Fibroblast of skin of abdomen (primary cell): ENCODE data around the gene MRPL23. TPM values are rescaled to one million over a fixed set of nuclear protein-coding genes. Genes with fewer than 3 reads are reported as not detected.

ENCODE experiments used
- DNase-seq: peaks from one replicate; pipeline ENCODE4 v3.0.0-alpha.2; 2013
- polyA plus RNA-seq, 2 experiments: library from polyadenylated mRNA; unstranded; fragments of 120-200 nt; gene quantifications; one replicate each; pipeline ENCODE4 v1.2.1, GENCODE V29; 2013; ENCODE audit not compliant: insufficient read length in 2 of 2

MRPL23 gene
- polyA plus RNA-seq (2013, experiment 1 of 2; ENCODE audit: insufficient read length): 59.2 TPM
- 57.4 TPM for polyA plus RNA-seq (2013, experiment 2 of 2; ENCODE audit: insufficient read length)

- DNase-seq: no peak
Measured at GRCh38 chr11:1946812-1947484, at the start of gene MRPL23. Gene MRPL23, plus strand, starts transcription at chr11:1947332. Its CDS starts 31 bp downstream, at chr11:1947363.

- no peak for DNase-seq
Measured at GRCh38 chr11:1899090-1899489, 48.0 kb upstream of the MRPL23 start.

GRCh38 chr11:1899686-1900085, 47.4 kb upstream of the MRPL23 start:
- no peak for DNase-seq

- no peak for DNase-seq
Measured at GRCh38 chr11:1906181-1906580, 41.0 kb upstream of the MRPL23 start.

DNA sequence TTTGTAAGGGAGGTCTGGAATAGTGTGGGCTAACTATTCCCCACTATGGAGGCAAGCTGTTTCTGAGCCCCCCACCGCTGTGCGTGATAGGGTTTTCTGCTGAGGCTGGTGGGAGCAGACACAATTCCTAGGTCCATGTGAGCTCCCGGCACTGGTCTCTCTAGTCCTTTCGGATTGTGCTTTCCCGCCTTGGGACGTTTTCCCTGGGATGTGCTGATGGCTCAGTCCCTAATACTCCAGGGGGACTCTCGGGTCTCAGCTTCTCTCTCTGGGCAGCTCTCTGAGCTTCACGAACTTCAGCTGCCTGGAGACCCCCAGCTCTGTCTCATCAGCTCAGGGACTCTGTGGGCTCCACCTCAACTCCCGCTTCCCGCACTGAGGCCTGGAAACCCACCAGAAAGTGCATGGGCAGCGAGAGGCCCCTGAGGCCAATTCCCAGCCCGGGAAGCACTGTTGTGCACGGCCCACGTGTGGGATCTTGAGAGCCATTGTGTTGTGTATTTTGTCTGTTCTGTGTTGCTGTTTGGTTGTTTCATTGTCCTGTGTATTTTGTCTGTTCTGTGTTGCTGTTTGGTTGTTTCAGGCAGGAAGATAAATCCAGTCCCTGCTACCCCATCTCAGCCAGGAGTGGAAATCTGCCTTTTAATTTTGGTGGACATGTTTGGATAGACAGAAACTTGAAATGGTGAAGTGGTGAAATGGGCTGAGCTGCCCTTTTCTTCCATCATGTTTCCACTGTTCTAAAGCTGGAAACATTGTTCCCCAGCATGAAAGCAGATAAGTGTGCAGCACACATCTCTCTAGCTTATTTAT, 40.3 kb upstream of the MRPL23 start:
- DNase-seq: no peak

DNA sequence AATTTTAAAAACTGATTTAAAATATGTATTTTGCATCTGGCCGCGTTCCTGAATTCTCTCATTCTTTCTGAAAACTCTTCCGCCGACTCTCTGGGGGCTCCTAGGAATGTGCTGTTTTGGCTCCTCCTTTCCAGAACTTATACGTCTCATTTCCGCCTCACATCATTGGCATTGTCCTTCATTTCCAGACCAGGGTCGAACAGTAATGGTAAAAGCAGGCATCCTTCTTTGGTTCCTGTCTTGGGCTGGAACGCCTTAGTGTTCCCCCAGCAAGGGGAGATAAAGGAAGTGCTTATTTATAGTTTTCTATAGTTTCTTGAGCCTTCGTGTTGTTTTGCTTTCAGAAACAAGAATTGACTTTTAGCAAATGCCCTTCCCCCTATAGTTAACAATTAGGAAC, 38.5 kb upstream of the MRPL23 start:
- DNase-seq: peak; percentile 66

DNA sequence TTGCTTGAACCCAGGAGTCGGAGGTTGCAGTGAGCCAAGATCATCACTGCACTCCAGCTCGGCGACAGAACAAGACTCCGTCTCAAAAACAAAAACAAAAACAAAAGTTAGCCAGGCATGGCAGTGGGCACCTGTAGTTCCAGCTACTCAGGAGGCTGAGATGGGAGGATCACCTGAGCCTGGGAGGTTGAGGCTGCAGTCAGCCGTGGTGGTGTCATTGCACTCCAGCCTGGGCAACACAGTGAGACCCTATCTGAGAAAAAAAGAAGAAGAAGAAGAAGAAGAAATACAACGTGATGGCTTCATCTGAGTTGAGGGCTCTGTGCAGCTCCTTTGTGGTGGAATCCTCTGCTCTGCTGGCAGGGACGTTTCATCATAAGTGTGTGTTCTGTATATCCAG, 37.6 kb upstream of the MRPL23 start:
- DNase-seq: no peak

- DNase-seq: no peak
Measured at GRCh38 chr11:1912289-1912878, 34.7 kb upstream of the MRPL23 start.

- DNase-seq: no peak
Measured at GRCh38 chr11:1913271-1914060, 33.7 kb upstream of the MRPL23 start.

GRCh38 chr11:1915795-1916131, 31.4 kb upstream of the MRPL23 start:
- no peak for DNase-seq

- no peak for DNase-seq
Measured at GRCh38 chr11:1916132-1916985, 30.8 kb upstream of the MRPL23 start.

DNA sequence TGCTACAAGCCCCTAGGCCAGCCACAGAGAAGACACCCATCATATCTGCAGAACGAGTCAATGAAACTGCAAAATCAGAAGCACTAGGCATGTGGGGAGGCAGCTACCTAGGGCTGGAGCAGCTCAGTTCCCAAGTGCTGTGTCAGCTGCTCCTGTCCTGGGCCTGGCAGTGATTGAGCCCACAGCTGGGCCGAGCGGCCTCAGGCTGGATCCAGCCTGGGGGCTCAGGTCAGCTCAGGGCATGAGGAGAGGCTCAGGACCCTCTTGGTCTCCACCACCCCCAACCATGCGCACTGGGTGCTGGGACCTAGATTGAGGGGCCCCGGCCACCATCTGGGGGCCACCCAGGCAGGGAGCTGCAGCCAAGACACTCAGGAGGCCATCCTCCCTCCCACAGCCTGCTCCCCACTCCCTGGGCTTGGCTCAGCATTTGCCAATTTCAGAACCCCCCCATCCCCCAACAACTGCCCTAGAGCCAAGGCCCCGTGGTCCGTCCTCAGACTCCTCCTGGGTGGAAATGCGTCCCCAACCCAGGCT, 30.1 kb upstream of the MRPL23 start:
- DNase-seq: no peak

DNA sequence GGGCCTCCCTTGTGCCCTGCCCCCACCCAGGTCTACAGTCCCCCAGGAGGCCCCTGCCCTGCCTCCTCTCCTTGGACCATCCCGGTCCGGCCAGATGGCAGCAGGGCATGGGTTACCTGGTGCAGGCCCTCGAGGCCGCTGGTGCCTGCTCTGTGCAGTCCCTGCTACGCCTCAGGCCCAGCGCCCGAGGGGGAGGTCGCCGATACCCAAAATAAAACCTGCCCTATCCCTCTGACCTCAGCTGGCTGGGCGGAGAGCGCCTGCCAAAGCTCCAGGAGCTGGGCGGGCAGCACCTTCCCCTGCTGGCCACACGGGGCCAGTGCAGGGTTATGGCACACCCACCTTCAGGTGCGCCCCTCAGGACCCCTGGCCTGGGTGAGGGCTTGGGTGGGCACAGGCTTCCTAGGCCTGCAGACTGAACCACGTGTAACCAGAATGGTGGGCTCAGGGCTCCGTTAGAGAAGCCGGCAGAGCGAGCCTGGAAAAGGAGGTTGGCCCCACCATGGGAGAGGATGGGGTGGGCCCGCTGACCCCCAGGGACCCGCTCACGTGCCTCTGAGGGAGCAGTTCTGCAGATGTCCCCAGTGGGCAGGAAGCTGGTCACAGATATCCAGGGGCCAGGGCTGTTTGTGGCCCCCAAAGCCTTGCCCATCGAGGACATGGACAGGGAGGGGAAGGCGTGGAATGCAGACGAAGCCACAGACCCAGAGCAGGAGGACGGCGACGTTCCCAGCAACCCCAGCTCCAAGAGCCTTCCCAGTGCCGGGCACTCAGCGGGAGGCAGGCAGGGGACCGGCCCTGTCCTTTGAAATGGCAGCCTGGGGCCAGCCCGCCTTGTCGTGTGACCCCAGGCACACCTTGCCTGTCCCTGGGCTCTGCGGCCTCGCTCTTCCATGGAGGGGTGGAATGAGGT, 29.4 kb upstream of the MRPL23 start:
- DNase-seq: no peak

DNA sequence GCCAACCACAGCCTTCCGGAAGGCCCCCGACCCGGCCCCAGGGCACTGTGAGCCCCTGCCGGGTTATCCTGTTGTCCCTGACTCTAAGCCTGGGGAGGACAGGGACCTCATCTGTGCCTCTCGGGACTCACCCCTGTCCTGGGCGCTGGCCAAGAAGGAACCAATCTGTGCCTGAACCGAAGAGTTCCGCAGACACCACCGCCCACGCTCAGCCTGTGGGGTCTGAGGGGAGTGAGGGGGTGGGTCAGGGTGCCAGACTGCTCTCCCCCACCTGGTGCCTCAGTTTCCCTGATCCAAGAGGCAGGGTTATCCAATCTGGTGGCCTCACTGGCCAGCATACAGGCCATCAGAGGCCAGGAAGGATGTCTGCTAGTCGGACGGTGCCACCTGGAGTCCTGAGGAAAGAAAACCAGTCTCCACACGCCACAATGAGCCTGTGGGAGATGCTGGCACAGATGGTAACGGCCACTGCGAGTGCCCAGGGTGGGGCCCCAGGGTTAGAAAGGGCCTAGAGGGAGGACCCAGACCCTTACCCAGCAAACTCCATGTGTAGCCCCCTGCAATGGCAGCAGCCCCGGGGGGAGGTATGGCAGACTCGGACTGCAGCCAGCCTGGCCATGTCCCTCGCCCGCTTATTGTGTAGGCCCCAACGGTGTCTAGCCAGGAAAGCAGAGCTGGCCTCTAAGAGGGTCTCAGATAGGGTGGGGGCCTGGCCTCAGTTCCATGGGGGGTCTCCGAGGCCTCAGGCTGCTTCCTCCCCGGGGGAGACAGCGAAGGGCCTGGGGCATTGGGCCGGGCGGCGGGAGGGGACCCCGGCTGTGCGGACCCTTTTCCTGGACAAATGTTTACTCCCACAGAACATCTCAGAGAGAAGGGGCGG, 28.5 kb upstream of the MRPL23 start:
- no peak for DNase-seq

GRCh38 chr11:1919391-1920127, 27.6 kb upstream of the MRPL23 start, which contains the start of gene TNNT3:
Gene TNNT3, plus strand, starts transcription at chr11:1919703. Its CDS starts 3,172 bp downstream, at chr11:1922875.
- DNase-seq: no peak

DNA sequence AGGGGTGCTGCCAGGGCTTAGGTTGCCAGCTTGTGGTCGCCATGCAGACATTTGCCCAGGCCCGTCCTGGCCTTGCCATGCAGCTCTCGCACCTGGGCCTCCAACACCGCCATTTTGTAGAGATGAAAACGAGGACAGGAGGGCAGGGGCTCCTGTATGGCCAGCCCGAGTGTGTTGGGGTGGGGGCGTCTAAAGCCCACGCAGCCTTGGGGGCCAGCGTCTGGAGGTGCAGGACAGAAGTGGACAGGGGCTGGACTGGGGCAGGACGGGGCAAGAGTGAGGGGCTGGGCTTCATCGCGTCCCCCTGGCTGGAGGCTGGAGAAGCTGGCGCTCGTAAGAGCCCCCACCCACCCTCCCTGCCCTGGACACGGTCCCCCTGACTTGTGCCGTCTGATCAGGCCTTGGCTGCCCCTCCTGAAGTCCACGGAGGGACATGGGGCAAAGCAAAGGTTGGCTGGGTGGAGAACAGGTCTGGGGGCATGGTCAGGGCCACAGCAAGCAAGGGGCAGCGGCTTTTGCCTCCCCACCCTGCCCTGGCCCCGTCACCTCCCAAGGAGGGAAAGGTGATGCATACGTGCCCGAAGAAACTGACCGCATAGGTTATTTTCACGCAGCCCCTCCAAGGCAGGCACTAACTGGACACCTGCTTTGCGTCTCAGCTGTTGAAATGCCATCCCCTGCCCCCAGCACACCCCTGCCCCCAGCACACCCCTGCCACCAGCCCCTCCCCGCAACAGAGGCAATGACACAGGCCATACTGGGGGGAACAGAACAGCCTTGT, 26.8 kb upstream of the MRPL23 start:
- DNase-seq: no peak

GRCh38 chr11:1920909-1921573, 26.1 kb upstream of the MRPL23 start:
- DNase-seq: no peak
